B cell (primary cell): ENCODE data around the gene COL5A1. TPM values are rescaled to one million over a fixed set of nuclear protein-coding genes. Genes with fewer than 3 reads are reported as not detected.

Experiments
- ATAC-seq: fragments of 200-7000 bp; cut with Tn5 transposase; one replicate; pipeline ENCODE4 v1.10.0; 2021; ENCODE audit warnings: low read depth, mild to moderate bottlenecking, moderate number of reproducible peaks, moderate library complexity
- CTCF ChIA-PET: fragments of 350-600 bp; sonication (Branson Sonifier 250); formaldehyde crosslinking; loops from one replicate; lab custom pipeline; 2021; ENCODE audit warnings: antibody characterized with exemption, inconsistent platforms; lab: Charles Lee
- POLR2A ChIA-PET: fragments of 350-600 bp; sonication (Branson Sonifier 250); formaldehyde crosslinking; loops from one replicate; lab custom pipeline; 2021; ENCODE audit warnings: antibody characterized with exemption; lab: Charles Lee
- DNase-seq: peaks from one replicate; pipeline ENCODE4 v3.0.0; 2013
- H2AFZ ChIP-seq: 2 replicates; pipeline ENCODE4 v1.6.1; 2012; ENCODE audit warnings: mild to moderate bottlenecking, low read depth, low read length; ENCODE audit not compliant: insufficient read depth, poor library complexity, severe bottlenecking
- H3K27ac ChIP-seq, 2 donors: 1 replicate in 1 of 2; 2 replicates in 1 of 2; pipeline ENCODE4 v1.5.1; 2012 to 2013; ENCODE audit warnings: low read length in 2 of 2, mild to moderate bottlenecking in 2 of 2, moderate library complexity in 1 of 2
- H3K27me3 ChIP-seq, 4 experiments: fragments of 200-600 bp in 1 of 4; sonication (generic) in 1 of 4; replicated peaks in 1 of 4; 1 replicate in 2 of 4; 2 replicates in 2 of 4; pipeline versions ENCODE4 v1.6.1 to v1.7.0; 2013 to 2016; ENCODE audit warnings: low read length in 3 of 4, mild to moderate bottlenecking in 2 of 4, mixed read lengths in 1 of 4, moderate library complexity in 1 of 4; ENCODE audit not compliant: insufficient read depth in 4 of 4, control insufficient read depth in 3 of 4; ENCODE audit errors: control extremely low read depth in 1 of 4
- H3K36me3 ChIP-seq, 2 experiments: replicated peaks in 1 of 2; 1 replicate in 1 of 2; 2 replicates in 1 of 2; pipeline versions ENCODE4 v1.6.1 to v1.7.1; 2013; ENCODE audit warnings: low read length in 1 of 2; ENCODE audit not compliant: insufficient read depth in 2 of 2, control insufficient read depth in 1 of 2; ENCODE audit errors: control extremely low read depth in 1 of 2, extremely low read depth in 1 of 2
- H3K4me1 ChIP-seq, 2 donors: fragments of 200-600 bp in 1 of 2; sonication (generic) in 1 of 2; 1 replicate in 1 of 2; 2 replicates in 1 of 2; pipeline versions ENCODE4 v1.5.1 to v1.6.1; 2013 to 2017; ENCODE audit warnings: low read length in 2 of 2; ENCODE audit not compliant: control insufficient read depth in 2 of 2, insufficient read depth in 2 of 2
- H3K4me2 ChIP-seq: replicated peaks from 2 replicates; pipeline ENCODE3; 2012; ENCODE audit warnings: mild to moderate bottlenecking, low read depth, low read length; ENCODE audit not compliant: poor library complexity, severe bottlenecking
- H3K4me3 ChIP-seq, 5 experiments: fragments of 200-600 bp in 1 of 5; sonication (generic) in 1 of 5; 1 replicate in 3 of 5; 2 replicates in 2 of 5; pipeline versions ENCODE4 v1.5.1 to v1.7.0; 2011 to 2016; ENCODE audit warnings: low read length in 4 of 5, mild to moderate bottlenecking in 4 of 5, low read depth in 2 of 5, control low read depth in 1 of 5, moderate library complexity in 1 of 5; ENCODE audit not compliant: insufficient read depth in 1 of 5; ENCODE audit errors: control extremely low read depth in 1 of 5, extremely low read depth in 1 of 5
- H3K79me2 ChIP-seq: fragments of 200-600 bp; sonication (generic); one replicate; pipeline ENCODE4 v1.6.0; 2016; ENCODE audit warnings: low read length; ENCODE audit not compliant: control insufficient read depth, insufficient read depth
- H3K9ac ChIP-seq: fragments of 200-600 bp; sonication (generic); 2 replicates; pipeline ENCODE4 v1.6.1; 2017; ENCODE audit warnings: mild to moderate bottlenecking, low read length, moderate library complexity
- H3K9me3 ChIP-seq, 3 donors: one replicate each; pipeline versions ENCODE4 v1.6.1 to v1.7.1; 2013; ENCODE audit warnings: low read length in 2 of 3; ENCODE audit not compliant: control insufficient read depth in 2 of 3, insufficient read depth in 1 of 3; ENCODE audit errors: control extremely low read depth in 1 of 3
- H4K20me1 ChIP-seq: 2 replicates; pipeline ENCODE4 v1.6.0; 2012; ENCODE audit warnings: mild to moderate bottlenecking, low read length; ENCODE audit not compliant: insufficient read depth, control insufficient read depth, poor library complexity, severe bottlenecking
- H3K27ac Mint-ChIP-seq: one replicate; pipeline ENCODE4 v1.8.0; 2021; ENCODE audit warnings: mixed read lengths
- H3K27me3 Mint-ChIP-seq: one replicate; pipeline ENCODE4 v1.8.0; 2021; ENCODE audit warnings: mixed read lengths
- H3K4me1 Mint-ChIP-seq: one replicate; pipeline ENCODE4 v1.8.0; 2021; ENCODE audit warnings: mixed read lengths
- H3K4me3 Mint-ChIP-seq: one replicate; pipeline ENCODE4 v1.8.0; 2021; ENCODE audit warnings: mixed read lengths
- H3K9me3 Mint-ChIP-seq: one replicate; pipeline ENCODE4 v1.8.0; 2022; ENCODE audit warnings: mixed read lengths; ENCODE audit not compliant: insufficient read depth
- CTCF ChIP-seq: fragments of 200-600 bp; IDR thresholded peaks from one replicate; pipeline ENCODE4 v1.8.0; 2022; ENCODE audit warnings: antibody characterized with exemption, mild to moderate bottlenecking
- EZH2 ChIP-seq: IDR thresholded peaks from 2 replicates; pipeline ENCODE4 v1.6.1; 2012; ENCODE audit warnings: borderline replicate concordance, low read depth, mild to moderate bottlenecking, moderate library complexity, low read length; ENCODE audit not compliant: insufficient read depth, poor library complexity, severe bottlenecking
- WGBS: methylation state at CpG from one replicate; pipeline ENCODE4 v1.1.5; 2013; ENCODE audit warnings: missing lambda C conversion rate; ENCODE audit not compliant: insufficient coverage; 5-methylcytosine and 5-hydroxymethylcytosine counted together
- intact Hi-C: fragments of 100-400 bp; cut with micrococcal nuclease; formaldehyde crosslinking; loops from one replicate; pipeline ENCODE4 v1.10.0; 2022
- polyA plus RNA-seq: library from polyadenylated mRNA; depleted of rRNA; stranded (reverse); fragments of >200 nt; gene quantifications from 2 replicates; pipeline ENCODE4 v1.2.3, GENCODE V29; 2012
- total RNA-seq, 2 donors: library from RNA; stranded (reverse); fragments of 120-200 nt in 1 of 2; gene quantifications; 1 replicate in 1 of 2; 2 replicates in 1 of 2; pipeline versions ENCODE4 v1.2.3 to v1.2.4, GENCODE V29; 2013 to 2022

COL5A1 gene
- total and polyA plus RNA-seq, 2 donors (not counting 1 experiment from before 2014, with no cell fraction given): 0.06 TPM; not detected in 1

DNA sequence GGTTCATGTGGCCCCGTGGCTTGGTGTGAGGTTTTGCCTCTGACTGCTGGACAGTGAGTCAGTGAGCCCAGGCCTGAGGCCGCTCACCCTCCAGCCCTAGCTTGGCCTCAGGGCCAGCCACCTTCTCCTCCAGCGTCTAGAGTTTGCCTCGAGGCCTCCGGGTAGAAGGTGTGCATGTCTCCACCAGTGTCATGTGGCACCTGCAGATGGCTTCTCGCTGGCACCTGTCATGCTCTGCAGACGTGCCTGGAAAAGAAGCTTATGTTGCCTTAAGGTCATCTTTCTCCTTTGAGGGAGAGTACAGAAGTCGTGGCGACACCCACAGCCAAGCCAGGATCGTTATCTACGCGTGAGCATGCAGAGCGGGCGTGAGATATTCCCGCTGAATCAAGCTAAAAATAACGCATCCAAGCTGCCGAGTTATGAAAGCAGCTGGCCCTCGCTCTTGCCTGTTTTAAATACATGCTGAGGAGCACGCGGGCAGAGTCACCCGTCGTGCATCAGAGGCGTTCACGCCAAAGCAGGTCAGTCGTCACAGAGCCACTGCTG lies 159.3 kb downstream of the COL5A1 start:
- Mint-ChIP-seq H3K4me1 (no peaks in the 10 kb centered on the region), H3K27me3 (no peaks in the 10 kb centered on the region), H3K27ac (no peak overlapping the region), H3K4me3 (no peak overlapping the region), H3K9me3 (no peaks in the 10 kb centered on the region)
- no peaks in the 10 kb centered on the region for H4K20me1 ChIP-seq
- H3K9me3 ChIP-seq: no peaks in the 10 kb centered on the region
- H2AFZ ChIP-seq: no peak overlapping the region
- H3K27me3 ChIP-seq: no peaks in the 10 kb centered on the region
- ChIA-PET CTCF (no interaction called here), POLR2A (no interaction called here)
- DNase-seq: no peak
- no peak for ATAC-seq
- no peak overlapping the region for H3K9ac ChIP-seq
- H3K4me1 ChIP-seq: no peaks in the 10 kb centered on the region
- no peak overlapping the region for H3K27ac ChIP-seq
- H3K79me2 ChIP-seq: no peaks in the 10 kb centered on the region
- H3K4me3 ChIP-seq: no peak overlapping the region
- intact Hi-C loops: no loop called here
- 92% methylated on average over 25 of the region's 25 CpGs for WGBS
- no peaks in the 10 kb centered on the region for H3K36me3 ChIP-seq
- no peak overlapping the region for H3K4me2 ChIP-seq
- no peak for TF ChIP-seq CTCF
- TF ChIP-seq EZH2: no peak

DNA sequence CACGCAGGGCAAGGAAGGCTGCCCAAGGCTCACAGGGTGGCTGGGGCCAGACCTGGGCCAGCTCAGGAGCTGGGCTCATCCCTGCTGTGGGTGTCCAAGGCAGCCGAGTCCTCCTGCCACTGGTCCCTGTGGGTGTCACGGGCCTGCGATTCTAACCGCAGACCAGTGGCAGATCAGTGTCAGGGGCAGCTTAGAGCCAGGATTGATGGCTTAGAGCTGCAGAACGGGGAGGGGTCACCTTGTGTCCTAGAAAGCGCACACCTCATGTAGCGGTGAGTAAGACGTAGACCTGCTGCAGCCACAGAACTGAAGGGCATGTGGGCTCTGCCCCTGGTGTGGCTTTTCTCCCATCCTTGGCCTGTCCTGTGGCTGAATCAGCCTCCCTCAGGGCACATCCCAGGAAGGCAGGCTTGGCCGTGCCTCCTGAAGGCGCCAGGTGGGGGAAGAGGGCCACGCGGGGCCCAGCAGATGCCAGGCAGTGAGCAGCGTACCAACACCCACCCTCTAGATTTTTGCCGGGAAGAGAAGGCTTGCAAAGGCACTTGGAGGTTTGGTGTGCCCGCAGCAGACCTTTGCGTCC lies 160.7 kb downstream of the COL5A1 start:
- whole genome bisulfite sequencing: 90% methylated on average over 14 of the region's 17 CpGs
- ATAC-seq (no peak), DNase-seq (no peak)
- ChIA-PET POLR2A (no interaction called here), CTCF (no interaction called here)
- Mint-ChIP-seq H3K4me1 (no peaks in the 10 kb centered on the region), H3K27ac (no peak overlapping the region), H3K4me3 (no peak overlapping the region), H3K9me3 (no peaks in the 10 kb centered on the region), H3K27me3 (no peaks in the 10 kb centered on the region)
- Histone ChIP-seq H3K9me3 (no peaks in the 10 kb centered on the region), H3K4me2 (no peak overlapping the region), H3K9ac (no peak overlapping the region), H3K27me3 (no peaks in the 10 kb centered on the region), H3K36me3 (no peaks in the 10 kb centered on the region), H3K27ac (no peak overlapping the region), H3K4me1 (no peaks in the 10 kb centered on the region), H3K4me3 (no peak overlapping the region), H2AFZ (no peak overlapping the region), H4K20me1 (no peaks in the 10 kb centered on the region), H3K79me2 (no peaks in the 10 kb centered on the region)
- TF ChIP-seq CTCF: no peak
- TF ChIP-seq EZH2: no peak
- intact Hi-C loops: no loop called here
